Cardiac muscle cell (in vitro differentiated cells and primary cell): ENCODE results near the gene GART. TPM values are rescaled to one million over a fixed set of nuclear protein-coding genes. Genes with fewer than 3 reads are reported as not detected.
A peak's percentile ranks its signal among the peaks of the same experiment; 100 is the strongest.
"Not testable (repeated sequence)": the region's sequence is repeated elsewhere in the genome, so short reads cannot be mapped to it uniquely, and the experiment has no call there.

ENCODE experiments used
- DNase-seq, 2 donors: peaks; one replicate each; pipeline versions ENCODE4 v3.0.0 to v3.0.0-alpha.2; 2010 to 2017; ENCODE audit warnings: low read depth in 1 of 2, low spot score in 1 of 2
- H3K27ac ChIP-seq: fragments of 200-600 bp; sonication (generic); 2 replicates; pipeline ENCODE4 v1.5.1; 2016
- H3K27me3 ChIP-seq: fragments of 200-600 bp; sonication (generic); 2 replicates; pipeline ENCODE4 v1.6.0; 2016; ENCODE audit warnings: control low read depth
- H3K36me3 ChIP-seq: fragments of 200-600 bp; sonication (generic); 2 replicates; pipeline ENCODE4 v1.5.1; 2016; ENCODE audit warnings: control low read depth
- H3K4me1 ChIP-seq: fragments of 200-600 bp; sonication (generic); 2 replicates; pipeline ENCODE4 v1.8.1; 2017; ENCODE audit warnings: low read depth, mild to moderate bottlenecking, mixed run types
- H3K4me3 ChIP-seq: fragments of 200-600 bp; sonication (generic); 2 replicates; pipeline ENCODE4 v1.5.1; 2016; ENCODE audit warnings: mild to moderate bottlenecking
- H3K9me3 ChIP-seq: fragments of 200-600 bp; sonication (generic); 2 replicates; pipeline ENCODE4 v1.5.1; 2017; ENCODE audit warnings: low read depth, mild to moderate bottlenecking, control low read depth
- polyA plus RNA-seq: library from polyadenylated mRNA; unstranded; fragments of >200 nt; fragmentation: Nextera tagmentation; extraction: Ambion mirVana; gene quantifications from 2 replicates; pipeline ENCODE4 v1.2.1, GENCODE V29; 2016
- total RNA-seq: library from RNA; depleted of rRNA; stranded (reverse); fragments of >200 nt; gene quantifications from 2 replicates; pipeline ENCODE4 v1.2.3, GENCODE V29; 2016
- TF ChIP-seq, protein P1 (sequence below): IDR thresholded peaks from 2 replicates; pipeline ENCODE4 v1.5.1; 2012; ENCODE audit warnings: low read depth, mild to moderate bottlenecking, low read length

The GART gene
- total and polyA plus RNA-seq, 2 experiments from 2014 or later = 53.7 to 129 TPM

DNA sequence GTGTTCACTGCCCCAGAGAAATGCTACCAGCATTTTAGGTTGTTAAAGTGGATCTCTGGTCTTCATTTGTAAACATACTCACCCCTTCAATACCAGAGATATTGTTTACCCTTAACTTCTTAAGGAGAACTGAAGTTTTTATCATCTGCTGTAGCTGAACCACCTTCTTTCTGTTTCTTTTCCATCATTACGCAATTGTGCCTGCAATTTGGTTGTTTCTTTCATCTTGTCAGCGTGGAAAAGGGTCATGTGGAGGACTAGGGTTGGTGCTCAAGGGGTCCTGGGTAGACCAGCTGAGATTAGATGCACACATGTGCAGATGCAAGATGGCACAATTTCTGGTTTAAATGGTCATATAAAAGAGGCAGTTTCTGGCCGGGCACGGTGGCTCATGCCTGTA is 23.0 kb downstream of the GART start:
- no peak overlapping the region for H3K27ac ChIP-seq
- H3K9me3 ChIP-seq = no peaks in the 10 kb centered on the region
- H3K4me3 ChIP-seq = no peak overlapping the region
- peaks cover 55% of the 10 kb centered on the region for H3K36me3 ChIP-seq
- TF ChIP-seq, protein P1, sequence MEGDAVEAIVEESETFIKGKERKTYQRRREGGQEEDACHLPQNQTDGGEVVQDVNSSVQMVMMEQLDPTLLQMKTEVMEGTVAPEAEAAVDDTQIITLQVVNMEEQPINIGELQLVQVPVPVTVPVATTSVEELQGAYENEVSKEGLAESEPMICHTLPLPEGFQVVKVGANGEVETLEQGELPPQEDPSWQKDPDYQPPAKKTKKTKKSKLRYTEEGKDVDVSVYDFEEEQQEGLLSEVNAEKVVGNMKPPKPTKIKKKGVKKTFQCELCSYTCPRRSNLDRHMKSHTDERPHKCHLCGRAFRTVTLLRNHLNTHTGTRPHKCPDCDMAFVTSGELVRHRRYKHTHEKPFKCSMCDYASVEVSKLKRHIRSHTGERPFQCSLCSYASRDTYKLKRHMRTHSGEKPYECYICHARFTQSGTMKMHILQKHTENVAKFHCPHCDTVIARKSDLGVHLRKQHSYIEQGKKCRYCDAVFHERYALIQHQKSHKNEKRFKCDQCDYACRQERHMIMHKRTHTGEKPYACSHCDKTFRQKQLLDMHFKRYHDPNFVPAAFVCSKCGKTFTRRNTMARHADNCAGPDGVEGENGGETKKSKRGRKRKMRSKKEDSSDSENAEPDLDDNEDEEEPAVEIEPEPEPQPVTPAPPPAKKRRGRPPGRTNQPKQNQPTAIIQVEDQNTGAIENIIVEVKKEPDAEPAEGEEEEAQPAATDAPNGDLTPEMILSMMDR = no peak
- H3K27me3 ChIP-seq = no peaks in the 10 kb centered on the region
- DNase-seq = no peak
- H3K4me1 ChIP-seq = no peaks in the 10 kb centered on the region

- TF ChIP-seq, protein P1 = no peak
- Histone ChIP-seq H3K4me1 (no peaks in the 10 kb centered on the region), H3K27me3 (no peaks in the 10 kb centered on the region), H3K27ac (no peak overlapping the region), H3K36me3 (peaks cover 65% of the 10 kb centered on the region), H3K4me3 (no peak overlapping the region), H3K9me3 (no peaks in the 10 kb centered on the region)
- DNase-seq = peak in 1 of 2 donors; percentile 56
Observed at GRCh38 chr21:33514229-33514628, 27.7 kb downstream of the GART start.

DNA sequence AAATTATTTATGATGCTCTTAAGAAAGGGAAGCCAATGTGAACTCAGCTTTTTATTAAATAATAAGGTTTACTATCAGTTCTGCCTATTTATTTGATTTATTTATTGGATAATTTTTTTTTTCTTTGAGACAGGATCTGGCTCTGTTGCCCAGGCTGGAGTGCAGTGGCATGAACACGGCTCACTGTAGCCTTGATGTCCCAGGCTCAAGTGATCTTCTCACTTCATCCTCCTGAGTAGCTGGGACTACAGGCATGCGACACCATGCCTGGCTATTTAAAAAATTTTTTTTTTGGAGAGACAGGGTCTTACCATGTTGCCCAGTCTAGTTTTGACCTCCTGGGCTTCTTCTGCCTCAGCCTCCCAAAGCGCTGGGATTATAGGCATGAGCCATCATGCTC is 29.4 kb downstream of the GART start:
- TF ChIP-seq, protein P1 = no peak
- Histone ChIP-seq H3K36me3 (peaks cover 50% of the 10 kb centered on the region), H3K9me3 (no peaks in the 10 kb centered on the region), H3K4me1 (no peaks in the 10 kb centered on the region), H3K27ac (no peak overlapping the region), H3K27me3 (no peaks in the 10 kb centered on the region), H3K4me3 (no peak overlapping the region)
- DNase-seq = no peak

DNA sequence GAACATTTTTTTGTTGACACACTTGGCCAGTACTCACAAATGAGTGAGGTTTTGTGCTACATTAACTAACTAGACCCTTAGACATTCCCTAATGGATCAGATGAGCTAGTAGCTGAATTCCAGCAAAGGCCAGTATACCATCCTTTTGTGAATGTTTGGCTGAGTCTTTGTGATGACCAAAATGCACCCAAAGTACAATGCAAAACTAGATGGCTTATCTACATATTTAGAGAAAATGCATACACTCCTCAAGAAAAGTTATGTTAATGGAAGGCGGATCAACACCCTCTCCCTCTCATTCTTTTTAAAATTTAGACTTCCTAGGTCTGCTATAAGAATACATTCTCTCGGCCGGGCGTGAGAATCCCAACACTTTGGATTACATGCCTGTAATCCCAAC is 30.3 kb downstream of the GART start:
- peaks cover 42% of the 10 kb centered on the region for H3K36me3 ChIP-seq
- TF ChIP-seq, protein P1 = no peak
- DNase-seq = no peak

DNA sequence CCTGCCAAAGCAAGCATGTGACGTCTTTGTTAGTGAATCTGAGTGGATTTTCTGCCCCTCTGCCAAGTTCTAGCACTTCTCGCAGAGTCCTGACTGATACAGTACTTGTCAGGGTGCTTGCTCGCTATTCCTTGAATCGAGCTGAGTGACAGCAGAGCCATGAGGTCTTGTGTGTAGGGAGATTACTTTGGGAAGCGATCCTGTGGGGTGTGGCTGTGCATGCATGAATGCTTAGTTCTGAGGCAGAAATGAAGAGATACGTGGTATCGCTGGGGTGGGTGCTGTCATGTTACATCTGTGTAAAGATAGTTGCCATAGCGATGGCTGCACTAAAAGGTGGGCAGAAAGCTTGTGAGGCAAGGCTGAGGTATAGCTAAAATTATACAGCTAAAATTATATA is 31.1 kb downstream of the GART start:
- no peak for DNase-seq
- no peak overlapping the region for H3K4me3 ChIP-seq
- no peaks in the 10 kb centered on the region for H3K27me3 ChIP-seq
- H3K27ac ChIP-seq = no peak overlapping the region
- H3K36me3 ChIP-seq = peaks cover 37% of the 10 kb centered on the region
- no peaks in the 10 kb centered on the region for H3K4me1 ChIP-seq
- H3K9me3 ChIP-seq = no peaks in the 10 kb centered on the region
- TF ChIP-seq, protein P1 = no peak

More for the DNA sequence above, 30.3 kb downstream of the GART start:
- H3K4me3 ChIP-seq = no peak overlapping the region
- no peaks in the 10 kb centered on the region for H3K27me3 ChIP-seq
- no peaks in the 10 kb centered on the region for H3K9me3 ChIP-seq
- no peak overlapping the region for H3K27ac ChIP-seq
- no peaks in the 10 kb centered on the region for H3K4me1 ChIP-seq

GRCh38 chr21:33507003-33507402 is 34.9 kb downstream of the GART start:
- H3K27ac ChIP-seq, H3K4me1 ChIP-seq, H3K27me3 ChIP-seq, H3K9me3 ChIP-seq, DNase-seq, H3K4me3 ChIP-seq: not testable (repeated sequence)
- H3K36me3 ChIP-seq = peaks cover 24% of the 10 kb centered on the region
